PC-9 (cell line): ENCODE measurements around the gene TMCC2.

Experiments
- CTCF ChIP-seq: fragments of 200-600 bp; sonication (generic); conservative IDR thresholded peaks from 2 replicates; pipeline ENCODE4 v1.6.1; 2017; ENCODE audit warnings: mixed run types, antibody characterized with exemption, mild to moderate bottlenecking, moderate library complexity
- EZH2 ChIP-seq: fragments of 200-600 bp; sonication (generic); IDR thresholded peaks from 2 replicates; pipeline ENCODE4 v1.8.0; 2017; ENCODE audit warnings: antibody characterized with exemption, low read depth

- TF ChIP-seq EZH2 (no peak), CTCF (no peak)
Observed at GRCh38 chr1:205268846-205269680, 41.3 kb downstream of the TMCC2 start.
